GM19397 (cell line): ENCODE data around the gene LDLR.

Experiments used
- ATAC-seq: cut with Tn5 transposase; IDR thresholded peaks from one replicate; pipeline ENCODE4 v1.9.1; 2021; ENCODE audit warnings: mild to moderate bottlenecking, moderate library complexity; ENCODE audit not compliant: unreplicated experiment

Gene LDLR

GRCh38 chr19:11089254-11090013 lies at the start of gene LDLR:
TSS of gene LDLR (plus strand) at chr19:11089463. CDS start at chr19:11089549, 86 bp downstream.
- no peak for ATAC-seq

- ATAC-seq: no peak
Measured at GRCh38 chr19:11041194-11041593, 48.1 kb upstream of the LDLR start.

GRCh38 chr19:11041966-11042627 lies 47.2 kb upstream of the LDLR start:
- ATAC-seq: no peak

GRCh38 chr19:11044431-11044830 lies 44.8 kb upstream of the LDLR start:
- no peak for ATAC-seq

- ATAC-seq: no peak
Measured at GRCh38 chr19:11045536-11045935, 43.7 kb upstream of the LDLR start.

GRCh38 chr19:11046605-11047354 lies 42.5 kb upstream of the LDLR start:
- no peak for ATAC-seq

- no peak for ATAC-seq
Measured at GRCh38 chr19:11047866-11048265, 41.4 kb upstream of the LDLR start.

GRCh38 chr19:11050323-11051114 lies 38.7 kb upstream of the LDLR start:
- ATAC-seq: no peak

GRCh38 chr19:11053817-11054195 lies 35.5 kb upstream of the LDLR start:
- ATAC-seq: no peak

- no peak for ATAC-seq
Measured at GRCh38 chr19:11054200-11054599, 35.1 kb upstream of the LDLR start.

- no peak for ATAC-seq
Measured at GRCh38 chr19:11054628-11055027, 34.6 kb upstream of the LDLR start.

GRCh38 chr19:11058246-11059030 lies 30.8 kb upstream of the LDLR start:
- ATAC-seq: no peak

GRCh38 chr19:11059511-11060358 lies 29.5 kb upstream of the LDLR start:
- no peak for ATAC-seq

- ATAC-seq: no peak
Measured at GRCh38 chr19:11061952-11062351, 27.3 kb upstream of the LDLR start.

GRCh38 chr19:11063434-11063833 lies 25.8 kb upstream of the LDLR start:
- ATAC-seq: no peak

GRCh38 chr19:11064831-11065303 lies 24.4 kb upstream of the LDLR start:
- ATAC-seq: no peak

GRCh38 chr19:11066326-11066725 lies 22.9 kb upstream of the LDLR start:
- ATAC-seq: no peak

- no peak for ATAC-seq
Measured at GRCh38 chr19:11067356-11068113, 21.7 kb upstream of the LDLR start.
